SU-DHL-6 (cell line): ENCODE results near the gene AP2A2.

ENCODE experiments used
- H2AFZ ChIP-seq: fragments of 200-600 bp; sonication (generic); 2 replicates; pipeline ENCODE4 v1.6.1; 2014; ENCODE audit warnings: low read depth, mild to moderate bottlenecking, moderate library complexity, mixed read lengths, antibody characterized with exemption, low read length; ENCODE audit not compliant: severe bottlenecking
- H3F3A ChIP-seq: fragments of 200-600 bp; shearing (Covaris generic); 2 replicates; pipeline ENCODE4 v1.6.0; 2016; ENCODE audit warnings: antibody characterized with exemption, mild to moderate bottlenecking; ENCODE audit not compliant: insufficient read depth
- H3K27ac ChIP-seq: fragments of 200-600 bp; sonication (generic); 2 replicates; pipeline ENCODE4 v1.5.1; 2016; ENCODE audit warnings: low read depth, mild to moderate bottlenecking, low read length, moderate library complexity, mixed read lengths
- H3K27me3 ChIP-seq: fragments of 200-600 bp; sonication (generic), shearing (Covaris generic); 2 replicates; pipeline ENCODE4 v1.6.0; 2014; ENCODE audit warnings: mild to moderate bottlenecking, low read length
- H3K36me3 ChIP-seq: fragments of 200-600 bp; sonication (generic); 2 replicates; pipeline ENCODE4 v1.6.1; 2014; ENCODE audit warnings: mild to moderate bottlenecking, low read length, mixed read lengths
- H3K4me2 ChIP-seq: fragments of 300-600, 200-600 bp; shearing (Covaris generic), sonication (generic); 2 replicates; pipeline ENCODE4 v1.6.0; 2014; ENCODE audit warnings: low read length, low read depth, mild to moderate bottlenecking; ENCODE audit not compliant: poor library complexity, severe bottlenecking
- H3K4me3 ChIP-seq: fragments of 200-600 bp; sonication (generic); 2 replicates; pipeline ENCODE4 v1.5.1; 2014; ENCODE audit warnings: antibody characterized with exemption, low read length, mild to moderate bottlenecking, mixed read lengths; ENCODE audit not compliant: insufficient read depth, poor library complexity, severe bottlenecking
- H3K79me2 ChIP-seq: fragments of 200-600 bp; sonication (generic); 2 replicates; pipeline ENCODE4 v1.6.1; 2014; ENCODE audit warnings: mild to moderate bottlenecking, low read length, moderate library complexity; ENCODE audit not compliant: insufficient read depth
- H3K9ac ChIP-seq: fragments of 200-600 bp; sonication (generic); 2 replicates; pipeline ENCODE4 v1.7.0; 2014; ENCODE audit warnings: mild to moderate bottlenecking, low read length
- H3K9me2 ChIP-seq: fragments of 200-600 bp; sonication (generic); replicated peaks from 2 replicates; pipeline ENCODE4 v1.6.1; 2014; ENCODE audit warnings: low read length; ENCODE audit not compliant: insufficient read depth
- H3K9me3 ChIP-seq: fragments of 200-600 bp; sonication (generic); 2 replicates; pipeline ENCODE4 v1.6.1; 2014; ENCODE audit warnings: low read length, mixed read lengths; ENCODE audit not compliant: insufficient read depth
- H4K20me1 ChIP-seq: fragments of 200-600 bp; sonication (generic); 2 replicates; pipeline ENCODE4 v1.6.1; 2014; ENCODE audit warnings: low read depth, mild to moderate bottlenecking, antibody characterized with exemption, low read length, moderate library complexity, mixed read lengths
- EZH2phosphoT487 ChIP-seq: fragments of 200-600 bp; sonication (generic), shearing (Covaris generic); conservative IDR thresholded peaks from 2 replicates; pipeline ENCODE4 v1.6.1; 2018; ENCODE audit warnings: mild to moderate bottlenecking, antibody characterized with exemption, low read length, moderate library complexity, mixed read lengths
- TF ChIP-seq, protein P1 (sequence below): fragments of 200-600 bp; sonication (generic); IDR thresholded peaks from one replicate; pipeline ENCODE4 v1.5.1; 2017; ENCODE audit warnings: antibody characterized with exemption, mild to moderate bottlenecking, low read length, moderate library complexity; ENCODE audit not compliant: insufficient read depth, poor library complexity, severe bottlenecking

AP2A2 gene

GRCh38 chr11:1037506-1038055 is 111.9 kb downstream of the AP2A2 start:
- no peaks in the 10 kb centered on the region for H3K9me3 ChIP-seq
- no peaks in the 10 kb centered on the region for H4K20me1 ChIP-seq
- H3K4me3 ChIP-seq, result no peak overlapping the region
- no peak overlapping the region for H2AFZ ChIP-seq
- no peaks in the 10 kb centered on the region for H3K79me2 ChIP-seq
- H3K36me3 ChIP-seq, result no peaks in the 10 kb centered on the region
- no peak overlapping the region for H3K27ac ChIP-seq
- H3K27me3 ChIP-seq, result no peaks in the 10 kb centered on the region
- no peak overlapping the region for H3K9ac ChIP-seq
- H3K4me2 ChIP-seq, result no peak overlapping the region
- TF ChIP-seq, protein P1, sequence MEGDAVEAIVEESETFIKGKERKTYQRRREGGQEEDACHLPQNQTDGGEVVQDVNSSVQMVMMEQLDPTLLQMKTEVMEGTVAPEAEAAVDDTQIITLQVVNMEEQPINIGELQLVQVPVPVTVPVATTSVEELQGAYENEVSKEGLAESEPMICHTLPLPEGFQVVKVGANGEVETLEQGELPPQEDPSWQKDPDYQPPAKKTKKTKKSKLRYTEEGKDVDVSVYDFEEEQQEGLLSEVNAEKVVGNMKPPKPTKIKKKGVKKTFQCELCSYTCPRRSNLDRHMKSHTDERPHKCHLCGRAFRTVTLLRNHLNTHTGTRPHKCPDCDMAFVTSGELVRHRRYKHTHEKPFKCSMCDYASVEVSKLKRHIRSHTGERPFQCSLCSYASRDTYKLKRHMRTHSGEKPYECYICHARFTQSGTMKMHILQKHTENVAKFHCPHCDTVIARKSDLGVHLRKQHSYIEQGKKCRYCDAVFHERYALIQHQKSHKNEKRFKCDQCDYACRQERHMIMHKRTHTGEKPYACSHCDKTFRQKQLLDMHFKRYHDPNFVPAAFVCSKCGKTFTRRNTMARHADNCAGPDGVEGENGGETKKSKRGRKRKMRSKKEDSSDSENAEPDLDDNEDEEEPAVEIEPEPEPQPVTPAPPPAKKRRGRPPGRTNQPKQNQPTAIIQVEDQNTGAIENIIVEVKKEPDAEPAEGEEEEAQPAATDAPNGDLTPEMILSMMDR, result no peak
- TF ChIP-seq EZH2phosphoT487, result no peak
- H3F3A ChIP-seq, result no peaks in the 10 kb centered on the region
- H3K9me2 ChIP-seq, result no peaks in the 10 kb centered on the region

GRCh38 chr11:1038361-1038760 is 112.7 kb downstream of the AP2A2 start:
- Histone ChIP-seq H3K9me3 (no peaks in the 10 kb centered on the region), H3K4me3 (no peak overlapping the region), H3F3A (no peaks in the 10 kb centered on the region), H3K9me2 (no peaks in the 10 kb centered on the region), H2AFZ (no peak overlapping the region), H3K79me2 (no peaks in the 10 kb centered on the region), H3K27me3 (no peaks in the 10 kb centered on the region), H3K9ac (no peak overlapping the region), H3K27ac (no peak overlapping the region), H3K36me3 (no peaks in the 10 kb centered on the region), H3K4me2 (no peak overlapping the region), H4K20me1 (no peaks in the 10 kb centered on the region)
- TF ChIP-seq, protein P1, result no peak
- no peak for TF ChIP-seq EZH2phosphoT487

- no peak overlapping the region for H3K9ac ChIP-seq
- no peaks in the 10 kb centered on the region for H3K27me3 ChIP-seq
- TF ChIP-seq, protein P1, result no peak
- TF ChIP-seq EZH2phosphoT487, result no peak
- H3K4me3 ChIP-seq, result no peak overlapping the region
- no peak overlapping the region for H3K27ac ChIP-seq
- no peaks in the 10 kb centered on the region for H3K9me3 ChIP-seq
- H4K20me1 ChIP-seq, result no peaks in the 10 kb centered on the region
- H3K36me3 ChIP-seq, result no peaks in the 10 kb centered on the region
- no peaks in the 10 kb centered on the region for H3K79me2 ChIP-seq
- H2AFZ ChIP-seq, result no peak overlapping the region
- no peaks in the 10 kb centered on the region for H3F3A ChIP-seq
- no peak overlapping the region for H3K4me2 ChIP-seq
- H3K9me2 ChIP-seq, result no peaks in the 10 kb centered on the region
These were observed 113.3 kb downstream of the AP2A2 start for GRCh38 chr11:1038921-1039320.
